Central memory CD8-positive, alpha-beta T cell (primary cell): ENCODE data around the gene FANK1.
"Not testable (repeated sequence)": the region's sequence is repeated elsewhere in the genome, so short reads cannot be mapped to it uniquely, and the experiment has no call there.

Experiments used
- ATAC-seq: fragments of 150-1000 bp; cut with Tn5 transposase; replicated peaks from 2 replicates; pipeline ENCODE4 v1.10.0; 2022; ENCODE audit warnings: mild to moderate bottlenecking, moderate FRiP score, moderate number of reproducible peaks; ENCODE audit not compliant: poor library complexity, severe bottlenecking; ENCODE audit errors: extremely low read depth
- DNase-seq, 2 donors: peaks; one replicate each; pipeline ENCODE4 v3.0.0; 2021; ENCODE audit warnings: low spot score in 2 of 2
- H3K27ac Mint-ChIP-seq: one replicate; pipeline ENCODE4 v1.8.0; 2022; ENCODE audit warnings: low read depth, mild to moderate bottlenecking, moderate library complexity, mixed read lengths
- H3K27me3 Mint-ChIP-seq: one replicate; pipeline ENCODE4 v1.8.0; 2022; ENCODE audit warnings: mixed read lengths
- H3K36me3 Mint-ChIP-seq: one replicate; pipeline ENCODE4 v1.8.0; 2022; ENCODE audit warnings: mild to moderate bottlenecking, moderate library complexity, mixed read lengths; ENCODE audit not compliant: insufficient read depth
- H3K4me1 Mint-ChIP-seq: one replicate; pipeline ENCODE4 v1.8.0; 2022; ENCODE audit warnings: mixed read lengths
- H3K4me3 Mint-ChIP-seq: one replicate; pipeline ENCODE4 v1.8.0; 2022; ENCODE audit warnings: mild to moderate bottlenecking, moderate library complexity, mixed read lengths
- H3K9me3 Mint-ChIP-seq: one replicate; pipeline ENCODE4 v1.8.0; 2022; ENCODE audit warnings: mixed read lengths

Gene FANK1

GRCh38 chr10:125896088-125896934, at the start of gene FANK1:
Gene FANK1 (plus strand): TSS chr10:125896564. CDS start chr10:125896643, 79 bp downstream.
- not testable (repeated sequence) for H3K9me3 Mint-ChIP-seq, H3K36me3 Mint-ChIP-seq
- H3K4me3 Mint-ChIP-seq = peak within 1 kb of the TSS; percentile 73
- peaks cover 49% of the 10 kb centered on the region for H3K27me3 Mint-ChIP-seq
- peak within 1 kb of the TSS; percentile 20 for H3K27ac Mint-ChIP-seq
- DNase-seq (peak; percentile 33 to 42), ATAC-seq (peak; percentile 57)
- H3K4me1 Mint-ChIP-seq = peaks cover 12% of the 10 kb centered on the region

DNA sequence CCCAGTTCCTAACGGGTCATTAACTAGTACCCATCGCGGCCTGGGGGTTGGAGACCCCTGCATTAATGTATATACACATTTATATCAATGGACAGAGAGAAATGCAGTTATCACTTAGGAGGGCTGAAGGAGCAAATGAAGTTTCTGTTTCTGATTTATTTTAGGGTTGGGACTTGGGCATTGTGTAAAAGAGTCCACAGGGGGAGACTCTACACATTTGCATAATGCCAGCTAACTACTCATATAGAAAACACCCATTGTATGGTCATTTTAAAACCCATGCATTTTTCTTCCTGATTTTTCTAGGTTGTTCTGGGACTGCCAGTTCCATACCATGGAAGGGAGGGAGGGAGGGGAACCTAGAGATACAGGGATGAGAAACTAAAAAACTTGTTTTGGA, 49.5 kb upstream of the FANK1 start:
- Mint-ChIP-seq H3K4me3 (no peak overlapping the region), H3K27ac (no peak overlapping the region), H3K36me3 (peaks cover 4% of the 10 kb centered on the region), H3K27me3 (no peaks in the 10 kb centered on the region), H3K4me1 (no peaks in the 10 kb centered on the region), H3K9me3 (no peaks in the 10 kb centered on the region)
- DNase-seq (no peak), ATAC-seq (no peak)

- Mint-ChIP-seq H3K4me3 (no peak overlapping the region), H3K27me3 (no peaks in the 10 kb centered on the region), H3K4me1 (no peaks in the 10 kb centered on the region), H3K27ac (no peak overlapping the region), H3K36me3 (peaks cover 4% of the 10 kb centered on the region), H3K9me3 (no peaks in the 10 kb centered on the region)
- ATAC-seq (no peak), DNase-seq (no peak)
These were observed 48.0 kb upstream of the FANK1 start for GRCh38 chr10:125848371-125848770.

DNA sequence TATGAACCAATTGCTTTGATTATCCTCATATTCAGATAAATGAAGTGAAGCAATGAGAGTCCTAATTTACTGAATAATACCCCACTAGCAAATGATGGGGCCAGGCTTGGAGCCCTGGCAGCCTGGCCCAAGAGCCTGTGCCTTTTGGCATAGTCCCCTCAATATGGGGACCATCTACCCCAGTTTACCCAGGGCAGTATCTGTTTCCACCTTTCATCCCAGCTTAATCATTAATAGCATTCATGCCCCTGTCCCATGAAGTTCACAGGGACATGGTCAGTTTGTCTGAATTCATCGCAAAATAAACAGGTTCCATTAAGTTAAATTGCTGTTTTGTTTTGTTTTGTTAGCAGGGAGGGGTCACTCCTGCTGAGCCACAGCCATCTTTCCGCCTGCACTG, 47.5 kb upstream of the FANK1 start:
- no peaks in the 10 kb centered on the region for H3K9me3 Mint-ChIP-seq
- no peaks in the 10 kb centered on the region for H3K27me3 Mint-ChIP-seq
- H3K27ac Mint-ChIP-seq = no peak overlapping the region
- DNase-seq = no peak
- peaks cover 4% of the 10 kb centered on the region for H3K36me3 Mint-ChIP-seq
- ATAC-seq = no peak
- H3K4me3 Mint-ChIP-seq = no peak overlapping the region
- H3K4me1 Mint-ChIP-seq = no peaks in the 10 kb centered on the region

- Mint-ChIP-seq H3K27me3 (no peaks in the 10 kb centered on the region), H3K4me1 (no peaks in the 10 kb centered on the region), H3K27ac (no peak overlapping the region), H3K4me3 (no peak overlapping the region), H3K36me3 (peaks cover 2% of the 10 kb centered on the region), H3K9me3 (no peaks in the 10 kb centered on the region)
- ATAC-seq (no peak), DNase-seq (no peak)
These were observed 46.9 kb upstream of the FANK1 start for GRCh38 chr10:125849448-125849847.

- ATAC-seq = no peak
- no peak overlapping the region for H3K27ac Mint-ChIP-seq
- no peak for DNase-seq
- peaks cover 2% of the 10 kb centered on the region for H3K36me3 Mint-ChIP-seq
- H3K27me3 Mint-ChIP-seq = no peaks in the 10 kb centered on the region
- H3K4me3 Mint-ChIP-seq = no peak overlapping the region
- H3K4me1 Mint-ChIP-seq = no peaks in the 10 kb centered on the region
- H3K9me3 Mint-ChIP-seq = no peaks in the 10 kb centered on the region
These were observed 45.3 kb upstream of the FANK1 start for GRCh38 chr10:125850766-125851731.

DNA sequence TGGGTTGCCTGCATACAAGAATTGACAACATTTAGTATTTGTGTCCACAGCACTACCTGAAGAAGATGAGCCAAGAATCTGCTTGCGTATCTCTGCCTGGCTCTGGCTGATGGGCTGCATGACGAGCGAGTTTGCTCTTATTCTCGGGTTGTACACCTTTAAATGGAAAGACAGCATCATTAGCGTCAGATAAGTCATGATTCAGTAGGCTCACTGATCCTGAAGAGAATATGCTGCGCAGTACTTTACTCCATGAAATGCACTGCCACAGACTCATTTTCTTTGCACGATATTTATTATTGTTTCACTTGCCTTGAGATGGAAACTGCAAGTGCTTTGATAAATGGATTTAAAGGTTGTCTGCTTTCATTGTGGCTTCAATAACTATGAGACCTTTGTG, 43.9 kb upstream of the FANK1 start:
- Mint-ChIP-seq H3K9me3 (no peaks in the 10 kb centered on the region), H3K4me3 (no peak overlapping the region), H3K36me3 (peaks cover 2% of the 10 kb centered on the region), H3K27me3 (no peaks in the 10 kb centered on the region), H3K27ac (no peak overlapping the region), H3K4me1 (no peaks in the 10 kb centered on the region)
- DNase-seq (no peak), ATAC-seq (no peak)

GRCh38 chr10:125857185-125857760, 39.1 kb upstream of the FANK1 start:
- no peaks in the 10 kb centered on the region for H3K27me3 Mint-ChIP-seq
- H3K9me3 Mint-ChIP-seq = no peaks in the 10 kb centered on the region
- peaks cover 2% of the 10 kb centered on the region for H3K36me3 Mint-ChIP-seq
- DNase-seq = no peak
- H3K4me1 Mint-ChIP-seq = no peaks in the 10 kb centered on the region
- no peak for ATAC-seq
- no peak overlapping the region for H3K4me3 Mint-ChIP-seq
- H3K27ac Mint-ChIP-seq = no peak overlapping the region

- H3K27me3 Mint-ChIP-seq = no peaks in the 10 kb centered on the region
- no peaks in the 10 kb centered on the region for H3K4me1 Mint-ChIP-seq
- H3K36me3 Mint-ChIP-seq = peaks cover 2% of the 10 kb centered on the region
- no peak overlapping the region for H3K4me3 Mint-ChIP-seq
- ATAC-seq (no peak), DNase-seq (no peak)
- H3K27ac Mint-ChIP-seq = no peak overlapping the region
- H3K9me3 Mint-ChIP-seq = no peaks in the 10 kb centered on the region
These were observed 37.1 kb upstream of the FANK1 start for GRCh38 chr10:125859128-125859817.

GRCh38 chr10:125865120-125865519, 31.2 kb upstream of the FANK1 start:
- DNase-seq (no peak), ATAC-seq (no peak)
- Mint-ChIP-seq H3K9me3 (no peaks in the 10 kb centered on the region), H3K36me3 (no peaks in the 10 kb centered on the region), H3K4me3 (no peak overlapping the region), H3K4me1 (no peaks in the 10 kb centered on the region), H3K27me3 (peaks cover 14% of the 10 kb centered on the region), H3K27ac (no peak overlapping the region)

DNA sequence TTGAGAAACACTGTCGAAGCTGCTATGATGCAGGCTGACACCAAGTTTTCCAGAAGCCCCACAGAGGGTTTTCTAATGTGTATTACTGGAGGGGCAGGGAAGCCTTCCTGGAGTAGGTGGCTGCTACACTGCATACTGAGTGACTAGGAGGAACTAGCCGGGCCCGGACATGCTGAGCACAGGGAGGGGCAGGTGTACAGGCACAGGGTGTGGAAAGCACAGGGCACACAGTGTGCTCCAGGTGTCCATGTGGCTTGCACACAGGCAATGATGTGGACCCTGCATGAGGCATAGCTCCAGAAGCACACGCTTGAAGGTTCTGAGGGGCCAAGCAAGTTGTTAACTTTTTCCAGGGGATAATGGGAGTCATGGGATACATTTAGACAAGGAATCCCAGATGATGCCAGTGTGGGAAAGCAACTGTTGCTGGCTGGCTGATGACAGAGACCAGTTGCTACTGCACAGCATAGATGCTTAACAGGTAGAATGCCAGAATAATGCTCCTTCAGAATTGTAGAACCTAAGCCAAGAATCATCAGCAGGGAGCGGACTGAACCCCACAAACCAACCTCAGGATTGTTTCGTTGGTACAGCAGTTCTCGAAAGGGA, 29.8 kb upstream of the FANK1 start:
- Mint-ChIP-seq H3K4me3 (no peak overlapping the region), H3K27me3 (peaks cover 14% of the 10 kb centered on the region), H3K4me1 (no peaks in the 10 kb centered on the region), H3K9me3 (no peaks in the 10 kb centered on the region), H3K36me3 (no peaks in the 10 kb centered on the region), H3K27ac (no peak overlapping the region)
- ATAC-seq = no peak
- DNase-seq = no peak
